ENCODE measurements around the gene OR51B4.
"Not testable (repeated sequence)": the region's sequence is repeated elsewhere in the genome, so short reads cannot be mapped to it uniquely, and the experiment has no call there.

OR51B4 gene

GRCh38 chr11:5276697-5277096 is 25.0 kb downstream of the OR51B4 start:
- DNase-seq (ENCODE audit: extremely low spot score, insufficient read length, low read depth) = no peak
- FAIRE-seq = no peak

- no peak for DNase-seq (ENCODE audit: extremely low spot score, insufficient read length, low read depth)
- no peak for FAIRE-seq
Measured at GRCh38 chr11:5275369-5276110, 26.2 kb downstream of the OR51B4 start.

- no peak for DNase-seq (ENCODE audit: extremely low spot score, insufficient read length, low read depth)
- FAIRE-seq = no peak
Measured at GRCh38 chr11:5274395-5274794, 27.4 kb downstream of the OR51B4 start.

GRCh38 chr11:5272395-5273017 is 29.2 kb downstream of the OR51B4 start:
- FAIRE-seq = no peak
- no peak for DNase-seq (ENCODE audit: extremely low spot score, insufficient read length, low read depth)

- no peak for FAIRE-seq
Measured at GRCh38 chr11:5269715-5270147, 32.0 kb downstream of the OR51B4 start, which contains the start of gene HBE1. HBE1 (minus strand) TSS chr11:5269945; CDS start chr11:5269890, 55 bp downstream.

GRCh38 chr11:5267033-5267563 is 34.6 kb downstream of the OR51B4 start:
- DNase-seq (ENCODE audit: extremely low spot score, insufficient read length, low read depth) (no peak), FAIRE-seq (no peak)

More at GRCh38 chr11:5269715-5270147, 32.0 kb downstream of the OR51B4 start, which contains the start of gene HBE1:
- no peak for DNase-seq (ENCODE audit: extremely low spot score, insufficient read length, low read depth)

GRCh38 chr11:5266609-5267008 is 35.1 kb downstream of the OR51B4 start:
- DNase-seq (ENCODE audit: extremely low spot score, insufficient read length, low read depth) (no peak), FAIRE-seq (no peak)

- no peak for DNase-seq (ENCODE audit: extremely low spot score, insufficient read length, low read depth)
- FAIRE-seq = no peak
Measured at GRCh38 chr11:5265832-5266231, 35.9 kb downstream of the OR51B4 start.

GRCh38 chr11:5258543-5259262 is 43.0 kb downstream of the OR51B4 start:
- DNase-seq (ENCODE audit: extremely low spot score, insufficient read length, low read depth) (no peak), FAIRE-seq (no peak)

- DNase-seq (ENCODE audit: extremely low spot score, insufficient read length, low read depth) (no peak), FAIRE-seq (no peak)
Measured at GRCh38 chr11:5257296-5257695, 44.5 kb downstream of the OR51B4 start.

GRCh38 chr11:5254646-5255413 is 46.9 kb downstream of the OR51B4 start, which contains the start of gene HBG2:
HBG2 (minus strand) TSS chr11:5254781; CDS start chr11:5254728, 53 bp downstream.
- not testable (repeated sequence) for FAIRE-seq

GRCh38 chr11:5254023-5254422 is 47.7 kb downstream of the OR51B4 start:
- DNase-seq (ENCODE audit: extremely low spot score, insufficient read length, low read depth); FAIRE-seq: not testable (repeated sequence)

More at GRCh38 chr11:5254646-5255413, 46.9 kb downstream of the OR51B4 start, which contains the start of gene HBG2:
- DNase-seq (ENCODE audit: extremely low spot score, insufficient read length, low read depth) = not testable (repeated sequence)

- not testable (repeated sequence) for DNase-seq (ENCODE audit: extremely low spot score, insufficient read length, low read depth); FAIRE-seq
Measured at GRCh38 chr11:5253440-5253839, 48.3 kb downstream of the OR51B4 start.

- FAIRE-seq (no peak), DNase-seq (ENCODE audit: extremely low spot score, insufficient read length, low read depth) (no peak)
Measured at GRCh38 chr11:5252919-5253265, 48.9 kb downstream of the OR51B4 start.

GRCh38 chr11:5252192-5252918 is 49.4 kb downstream of the OR51B4 start:
- FAIRE-seq (no peak), DNase-seq (ENCODE audit: extremely low spot score, insufficient read length, low read depth) (no peak)

- DNase-seq (ENCODE audit: extremely low spot score, insufficient read length, low read depth) = no peak
- FAIRE-seq = no peak
Measured at GRCh38 chr11:5251746-5252145, 50.0 kb downstream of the OR51B4 start.
